ENCODE data around the gene CRIP2. TPM values are rescaled to one million over a fixed set of nuclear protein-coding genes. Genes with fewer than 3 reads are reported as not detected.
A peak's percentile ranks its signal among the peaks of the same experiment; 100 is the strongest.

The CRIP2 gene
- total and polyA plus RNA-seq, 2 of the 13 experiments (the other 11 are each of a cell fraction or from before 2014, with no cell fraction given) = 31.6 to 37.9 TPM

DNA sequence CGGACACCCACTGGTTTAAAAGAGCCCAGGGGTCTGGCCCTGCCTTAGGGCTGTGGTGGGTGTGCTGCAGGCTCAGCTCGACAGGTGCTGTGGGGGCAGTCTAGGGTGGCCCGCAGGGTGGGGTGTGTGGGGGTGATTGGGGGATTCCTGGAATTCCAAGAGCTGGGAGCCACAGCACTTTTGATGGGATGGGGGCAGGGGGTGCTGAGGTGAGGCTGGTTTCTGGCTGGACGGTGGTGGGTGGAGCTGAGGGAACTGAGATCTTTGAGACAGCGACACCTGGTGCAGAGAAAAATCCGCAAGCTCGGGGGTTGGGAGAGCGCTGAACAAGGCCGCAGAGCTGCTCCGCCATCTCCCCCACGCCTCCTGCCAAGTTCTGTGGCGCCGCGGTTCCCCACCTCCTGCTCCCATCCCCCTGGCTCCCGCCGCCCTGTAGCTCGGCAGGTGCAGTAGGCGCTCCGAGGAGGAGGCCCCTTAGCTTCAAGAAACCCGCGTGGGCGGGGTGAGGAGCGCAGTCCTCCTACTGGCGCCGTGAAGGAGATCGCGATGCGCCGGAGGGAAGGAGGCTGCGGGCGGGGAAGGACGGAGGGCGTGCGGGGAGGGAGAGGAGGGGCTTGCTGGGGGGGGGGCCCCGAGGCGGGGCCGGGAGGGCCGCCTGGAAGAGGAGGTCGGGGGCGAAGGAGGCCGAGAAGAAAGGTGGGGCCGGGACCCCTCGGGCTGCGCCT, 15.1 kb downstream of the CRIP2 start (continued):
- TF ChIP-seq PATZ1 (CRISPR knock-in tag; IDR thresholded peaks at IDR 0.05) (peak; percentile 34), FOXC1 (CRISPR knock-in tag; IDR thresholded peaks at IDR 0.05; ENCODE audit: borderline replicate concordance) (no peak), MYPOP (CRISPR knock-in tag; IDR thresholded peaks at IDR 0.05) (0 out of 2 replicates have a peak, but pooled peaks have one; percentile 58), SMAD3 (CRISPR knock-in tag; IDR thresholded peaks at IDR 0.05) (0 out of 2 replicates have a peak, but pooled peaks have one; percentile 33), CBX5 (CRISPR knock-in tag; IDR thresholded peaks at IDR 0.05; ENCODE audit: borderline replicate concordance) (peak; percentile 36; the same call in 1 of the 2 replicates), FOXO1 (CRISPR knock-in tag; IDR thresholded peaks at IDR 0.05) (peak; percentile 34; the same call in 1 of the 2 replicates), GFI1 (CRISPR knock-in tag; IDR thresholded peaks at IDR 0.05; ENCODE audit: borderline replicate concordance) (no peak), TBX2 (CRISPR knock-in tag; IDR thresholded peaks at IDR 0.05; ENCODE audit: borderline replicate concordance) (0 out of 2 replicates have a peak, but pooled peaks have one; percentile 24), ZNF24 (IDR thresholded peaks at IDR 0.05) (no peak)
- TF ChIP-seq, protein P1, sequence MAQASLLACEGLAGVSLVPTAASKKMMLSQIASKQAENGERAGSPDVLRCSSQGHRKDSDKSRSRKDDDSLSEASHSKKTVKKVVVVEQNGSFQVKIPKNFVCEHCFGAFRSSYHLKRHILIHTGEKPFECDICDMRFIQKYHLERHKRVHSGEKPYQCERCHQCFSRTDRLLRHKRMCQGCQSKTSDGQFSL (CRISPR knock-in tag; IDR thresholded peaks at IDR 0.05) = peak; percentile 61; the same call in 1 of the 2 replicates
- TF ChIP-seq, protein P2, sequence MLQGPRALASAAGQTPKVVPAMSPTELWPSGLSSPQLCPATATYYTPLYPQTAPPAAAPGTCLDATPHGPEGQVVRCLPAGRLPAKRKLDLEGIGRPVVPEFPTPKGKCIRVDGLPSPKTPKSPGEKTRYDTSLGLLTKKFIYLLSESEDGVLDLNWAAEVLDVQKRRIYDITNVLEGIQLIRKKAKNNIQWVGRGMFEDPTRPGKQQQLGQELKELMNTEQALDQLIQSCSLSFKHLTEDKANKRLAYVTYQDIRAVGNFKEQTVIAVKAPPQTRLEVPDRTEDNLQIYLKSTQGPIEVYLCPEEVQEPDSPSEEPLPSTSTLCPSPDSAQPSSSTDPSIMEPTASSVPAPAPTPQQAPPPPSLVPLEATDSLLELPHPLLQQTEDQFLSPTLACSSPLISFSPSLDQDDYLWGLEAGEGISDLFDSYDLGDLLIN (CRISPR knock-in tag; IDR thresholded peaks at IDR 0.05; ENCODE audit: borderline replicate concordance) = no peak
- TF ChIP-seq, protein P3, sequence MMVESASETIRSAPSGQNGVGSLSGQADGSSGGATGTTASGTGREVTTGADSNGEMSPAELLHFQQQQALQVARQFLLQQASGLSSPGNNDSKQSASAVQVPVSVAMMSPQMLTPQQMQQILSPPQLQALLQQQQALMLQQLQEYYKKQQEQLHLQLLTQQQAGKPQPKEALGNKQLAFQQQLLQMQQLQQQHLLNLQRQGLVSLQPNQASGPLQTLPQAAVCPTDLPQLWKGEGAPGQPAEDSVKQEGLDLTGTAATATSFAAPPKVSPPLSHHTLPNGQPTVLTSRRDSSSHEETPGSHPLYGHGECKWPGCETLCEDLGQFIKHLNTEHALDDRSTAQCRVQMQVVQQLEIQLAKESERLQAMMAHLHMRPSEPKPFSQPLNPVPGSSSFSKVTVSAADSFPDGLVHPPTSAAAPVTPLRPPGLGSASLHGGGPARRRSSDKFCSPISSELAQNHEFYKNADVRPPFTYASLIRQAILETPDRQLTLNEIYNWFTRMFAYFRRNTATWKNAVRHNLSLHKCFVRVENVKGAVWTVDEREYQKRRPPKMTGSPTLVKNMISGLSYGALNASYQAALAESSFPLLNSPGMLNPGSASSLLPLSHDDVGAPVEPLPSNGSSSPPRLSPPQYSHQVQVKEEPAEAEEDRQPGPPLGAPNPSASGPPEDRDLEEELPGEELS (CRISPR knock-in tag; IDR thresholded peaks at IDR 0.05) = 0 out of 2 replicates have a peak, but pooled peaks have one; percentile 15
- TF ChIP-seq, protein P4, sequence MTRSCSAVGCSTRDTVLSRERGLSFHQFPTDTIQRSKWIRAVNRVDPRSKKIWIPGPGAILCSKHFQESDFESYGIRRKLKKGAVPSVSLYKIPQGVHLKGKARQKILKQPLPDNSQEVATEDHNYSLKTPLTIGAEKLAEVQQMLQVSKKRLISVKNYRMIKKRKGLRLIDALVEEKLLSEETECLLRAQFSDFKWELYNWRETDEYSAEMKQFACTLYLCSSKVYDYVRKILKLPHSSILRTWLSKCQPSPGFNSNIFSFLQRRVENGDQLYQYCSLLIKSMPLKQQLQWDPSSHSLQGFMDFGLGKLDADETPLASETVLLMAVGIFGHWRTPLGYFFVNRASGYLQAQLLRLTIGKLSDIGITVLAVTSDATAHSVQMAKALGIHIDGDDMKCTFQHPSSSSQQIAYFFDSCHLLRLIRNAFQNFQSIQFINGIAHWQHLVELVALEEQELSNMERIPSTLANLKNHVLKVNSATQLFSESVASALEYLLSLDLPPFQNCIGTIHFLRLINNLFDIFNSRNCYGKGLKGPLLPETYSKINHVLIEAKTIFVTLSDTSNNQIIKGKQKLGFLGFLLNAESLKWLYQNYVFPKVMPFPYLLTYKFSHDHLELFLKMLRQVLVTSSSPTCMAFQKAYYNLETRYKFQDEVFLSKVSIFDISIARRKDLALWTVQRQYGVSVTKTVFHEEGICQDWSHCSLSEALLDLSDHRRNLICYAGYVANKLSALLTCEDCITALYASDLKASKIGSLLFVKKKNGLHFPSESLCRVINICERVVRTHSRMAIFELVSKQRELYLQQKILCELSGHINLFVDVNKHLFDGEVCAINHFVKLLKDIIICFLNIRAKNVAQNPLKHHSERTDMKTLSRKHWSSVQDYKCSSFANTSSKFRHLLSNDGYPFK (CRISPR knock-in tag; IDR thresholded peaks at IDR 0.05; ENCODE audit: borderline replicate concordance) = peak; percentile 54; the same call in 1 of the 2 replicates

All from HepG2 (cell line).